ENCODE measurements around the gene PCBD1.

Gene PCBD1

DNA sequence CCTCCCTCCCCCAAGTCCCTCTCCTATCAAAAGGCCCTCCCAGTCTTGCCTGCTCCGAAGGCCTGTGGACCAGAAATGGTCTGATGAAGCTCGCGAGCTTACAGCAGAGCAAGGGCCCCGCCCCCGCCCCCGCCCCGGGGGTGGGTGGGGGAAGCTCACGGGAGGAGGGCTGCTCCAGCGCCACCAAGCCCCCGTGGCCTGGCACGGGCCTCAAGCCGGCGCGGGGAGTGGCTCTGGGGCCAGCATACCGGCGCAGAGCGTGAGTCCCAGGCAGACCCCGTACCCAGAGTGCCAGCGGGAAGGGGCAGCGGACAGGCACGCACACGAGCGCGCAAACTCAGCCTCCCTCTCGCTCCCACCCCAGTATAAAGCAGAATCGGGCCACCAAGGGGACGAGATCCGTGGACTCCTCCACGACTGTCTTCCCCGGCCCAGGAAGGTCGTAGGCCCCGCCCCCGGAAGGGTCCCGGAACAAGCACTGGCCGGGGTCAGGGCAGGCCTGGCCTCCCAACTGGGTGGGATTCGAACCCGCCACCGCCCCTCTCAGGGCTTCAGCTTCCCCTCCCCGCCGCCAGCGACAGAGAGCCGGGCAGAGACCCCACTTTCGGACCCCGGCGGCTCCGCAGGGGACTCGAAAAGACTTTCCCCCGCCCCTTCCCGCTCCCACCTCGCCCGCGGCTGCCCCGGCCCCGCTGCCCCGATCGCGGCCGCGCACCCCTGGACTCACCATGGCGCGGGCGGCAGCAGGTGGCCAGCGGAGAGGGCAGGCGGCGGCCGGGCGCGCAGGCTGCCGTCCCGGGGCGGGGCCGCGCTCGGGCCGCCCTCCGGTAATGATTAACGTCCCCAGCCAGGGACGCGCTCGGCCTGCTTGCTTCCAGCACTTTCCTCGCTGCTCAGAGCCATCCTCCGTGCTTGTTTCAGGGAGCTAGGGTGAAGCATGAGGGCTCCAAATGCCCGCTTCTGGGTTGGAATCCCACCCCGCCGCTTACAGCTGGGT, at the start of gene PCBD1:
Gene PCBD1 (minus strand): TSS at position 762 of the 997 bp plus-strand sequence. CDS start 32 bp downstream, at position 730.
- H3K4me3 ChIP-seq (ENCODE audit: low read length) = peak within 1 kb of the TSS; percentile 89
- no peaks in the 10 kb centered on the region for H3K27me3 ChIP-seq (ENCODE audit: control insufficient read depth, insufficient read depth, low read length)
- H3K27ac ChIP-seq (ENCODE audit: low read depth, low read length) = peak within 1 kb of the TSS; percentile 90
- no peaks in the 10 kb centered on the region for H3K4me1 ChIP-seq (ENCODE audit: control insufficient read depth, insufficient read depth, low read length)
- peaks cover 3% of the 10 kb centered on the region for H3K36me3 ChIP-seq (ENCODE audit: control insufficient read depth, insufficient read depth, low read length)
- H3K9ac ChIP-seq (ENCODE audit: low read length) = peak within 1 kb of the TSS; percentile 81

GRCh38 chr10:70937661-70938060, 49.3 kb upstream of the PCBD1 start:
- Histone ChIP-seq H3K27ac (ENCODE audit: low read depth, low read length) (no peak overlapping the region), H3K4me3 (ENCODE audit: low read length) (no peak overlapping the region), H3K9ac (ENCODE audit: low read length) (no peak overlapping the region), H3K27me3 (ENCODE audit: control insufficient read depth, insufficient read depth, low read length) (peaks cover 6% of the 10 kb centered on the region), H3K36me3 (ENCODE audit: control insufficient read depth, insufficient read depth, low read length) (no peaks in the 10 kb centered on the region), H3K4me1 (ENCODE audit: control insufficient read depth, insufficient read depth, low read length) (peaks cover 3% of the 10 kb centered on the region)

DNA sequence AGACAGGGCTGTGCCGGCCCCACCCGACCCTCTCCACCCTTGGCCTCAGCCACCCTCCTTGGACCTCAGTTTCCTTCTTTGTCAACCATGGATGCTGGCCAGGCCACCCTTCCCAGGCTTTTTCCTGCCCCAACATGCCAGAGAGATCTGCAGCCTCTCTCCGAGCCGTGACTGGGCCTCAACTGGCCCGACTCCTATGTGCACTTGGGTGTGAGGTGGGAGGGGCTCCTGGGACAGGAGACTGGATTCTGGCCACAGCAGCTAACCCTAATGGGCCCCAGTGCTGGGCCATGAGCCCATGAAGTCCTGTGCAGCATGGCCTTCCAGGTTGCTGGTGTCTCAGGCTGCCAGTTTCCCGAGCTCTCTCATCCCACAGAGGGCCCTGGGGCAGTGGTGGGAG, 47.7 kb upstream of the PCBD1 start:
- no peaks in the 10 kb centered on the region for H3K36me3 ChIP-seq (ENCODE audit: control insufficient read depth, insufficient read depth, low read length)
- H3K9ac ChIP-seq (ENCODE audit: low read length) = no peak overlapping the region
- no peak overlapping the region for H3K27ac ChIP-seq (ENCODE audit: low read depth, low read length)
- H3K4me3 ChIP-seq (ENCODE audit: low read length) = no peak overlapping the region
- peaks cover 14% of the 10 kb centered on the region for H3K4me1 ChIP-seq (ENCODE audit: control insufficient read depth, insufficient read depth, low read length)
- H3K27me3 ChIP-seq (ENCODE audit: control insufficient read depth, insufficient read depth, low read length) = peaks cover 6% of the 10 kb centered on the region

GRCh38 chr10:70935631-70936030, 47.3 kb upstream of the PCBD1 start:
- Histone ChIP-seq H3K27me3 (ENCODE audit: control insufficient read depth, insufficient read depth, low read length) (peaks cover 6% of the 10 kb centered on the region), H3K9ac (ENCODE audit: low read length) (no peak overlapping the region), H3K4me1 (ENCODE audit: control insufficient read depth, insufficient read depth, low read length) (peaks cover 15% of the 10 kb centered on the region), H3K4me3 (ENCODE audit: low read length) (no peak overlapping the region), H3K27ac (ENCODE audit: low read depth, low read length) (no peak overlapping the region), H3K36me3 (ENCODE audit: control insufficient read depth, insufficient read depth, low read length) (no peaks in the 10 kb centered on the region)

- no peak overlapping the region for H3K4me3 ChIP-seq (ENCODE audit: low read length)
- H3K36me3 ChIP-seq (ENCODE audit: control insufficient read depth, insufficient read depth, low read length) = no peaks in the 10 kb centered on the region
- H3K27me3 ChIP-seq (ENCODE audit: control insufficient read depth, insufficient read depth, low read length) = peaks cover 6% of the 10 kb centered on the region
- no peak overlapping the region for H3K27ac ChIP-seq (ENCODE audit: low read depth, low read length)
- peaks cover 16% of the 10 kb centered on the region for H3K4me1 ChIP-seq (ENCODE audit: control insufficient read depth, insufficient read depth, low read length)
- no peak overlapping the region for H3K9ac ChIP-seq (ENCODE audit: low read length)
These were observed 46.8 kb upstream of the PCBD1 start for GRCh38 chr10:70935125-70935625.

DNA sequence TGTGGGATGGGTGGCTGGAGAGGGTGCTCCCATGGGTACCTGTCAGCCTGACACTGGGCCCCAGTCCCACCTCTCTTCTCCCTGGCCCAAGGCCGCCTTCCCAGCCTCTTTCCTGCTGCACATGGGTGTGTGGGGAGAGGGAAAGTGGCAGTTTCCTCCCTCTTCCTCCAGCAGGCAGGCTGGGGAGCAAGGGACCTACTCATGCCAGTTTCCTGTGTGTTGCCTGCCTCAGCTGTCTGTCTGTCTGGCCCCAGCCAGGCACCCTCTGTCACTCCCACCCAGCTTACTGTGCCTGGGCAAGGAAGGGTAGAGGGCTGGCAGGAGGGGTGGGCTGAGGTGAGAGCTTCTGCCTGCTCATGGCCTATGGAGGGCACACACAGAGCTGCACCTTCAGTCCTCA, 46.3 kb upstream of the PCBD1 start:
- Histone ChIP-seq H3K27ac (ENCODE audit: low read depth, low read length) (no peak overlapping the region), H3K36me3 (ENCODE audit: control insufficient read depth, insufficient read depth, low read length) (no peaks in the 10 kb centered on the region), H3K27me3 (ENCODE audit: control insufficient read depth, insufficient read depth, low read length) (peaks cover 6% of the 10 kb centered on the region), H3K4me1 (ENCODE audit: control insufficient read depth, insufficient read depth, low read length) (peaks cover 19% of the 10 kb centered on the region), H3K4me3 (ENCODE audit: low read length) (no peak overlapping the region), H3K9ac (ENCODE audit: low read length) (no peak overlapping the region)

- Histone ChIP-seq H3K36me3 (ENCODE audit: control insufficient read depth, insufficient read depth, low read length) (no peaks in the 10 kb centered on the region), H3K4me1 (ENCODE audit: control insufficient read depth, insufficient read depth, low read length) (peaks cover 19% of the 10 kb centered on the region), H3K27ac (ENCODE audit: low read depth, low read length) (no peak overlapping the region), H3K4me3 (ENCODE audit: low read length) (no peak overlapping the region), H3K27me3 (ENCODE audit: control insufficient read depth, insufficient read depth, low read length) (peaks cover 6% of the 10 kb centered on the region), H3K9ac (ENCODE audit: low read length) (no peak overlapping the region)
These were observed 44.2 kb upstream of the PCBD1 start for GRCh38 chr10:70932392-70933196.

- Histone ChIP-seq H3K27me3 (ENCODE audit: control insufficient read depth, insufficient read depth, low read length) (peaks cover 6% of the 10 kb centered on the region), H3K4me1 (ENCODE audit: control insufficient read depth, insufficient read depth, low read length) (peaks cover 19% of the 10 kb centered on the region), H3K4me3 (ENCODE audit: low read length) (no peak overlapping the region), H3K9ac (ENCODE audit: low read length) (no peak overlapping the region), H3K36me3 (ENCODE audit: control insufficient read depth, insufficient read depth, low read length) (no peaks in the 10 kb centered on the region), H3K27ac (ENCODE audit: low read depth, low read length) (no peak overlapping the region)
These were observed 42.9 kb upstream of the PCBD1 start for GRCh38 chr10:70931168-70931815.

DNA sequence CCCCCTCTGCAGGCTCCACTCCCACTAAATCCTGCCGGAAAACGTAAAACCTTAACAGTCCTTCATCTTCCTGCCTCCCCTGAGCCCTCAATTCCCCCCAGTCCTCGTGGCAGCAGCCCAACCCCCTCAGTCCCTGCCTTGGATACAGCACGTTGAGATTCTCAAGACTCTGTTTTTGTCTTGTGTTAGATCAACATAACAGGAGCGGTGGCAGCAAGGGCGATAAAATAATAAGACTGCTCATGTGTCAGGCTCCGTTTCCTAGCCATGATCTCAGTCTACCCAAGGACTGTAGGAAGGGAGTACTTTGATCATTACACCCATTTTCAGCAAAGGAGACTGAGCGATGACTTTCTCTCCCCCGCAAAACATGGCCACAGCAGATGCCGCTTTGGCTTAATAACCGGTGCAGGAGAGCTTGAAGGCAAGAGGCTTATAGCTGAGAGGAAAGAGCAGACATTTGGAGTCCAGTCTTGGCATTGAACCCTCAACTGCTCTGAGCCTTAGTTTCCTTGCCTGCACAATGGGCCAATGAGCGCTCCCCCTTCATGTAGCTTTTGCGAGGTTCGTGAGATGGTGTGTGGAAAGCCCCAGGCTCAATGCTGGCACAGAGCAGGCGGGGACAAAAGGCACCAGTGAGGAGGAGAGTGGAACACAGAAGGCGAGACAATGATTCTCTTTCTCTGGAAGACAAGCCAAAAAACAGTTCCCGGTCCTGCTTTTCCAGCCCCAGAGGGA, 42.1 kb upstream of the PCBD1 start:
- H3K4me3 ChIP-seq (ENCODE audit: low read length) = no peak overlapping the region
- peaks cover 6% of the 10 kb centered on the region for H3K27me3 ChIP-seq (ENCODE audit: control insufficient read depth, insufficient read depth, low read length)
- no peak overlapping the region for H3K27ac ChIP-seq (ENCODE audit: low read depth, low read length)
- no peaks in the 10 kb centered on the region for H3K36me3 ChIP-seq (ENCODE audit: control insufficient read depth, insufficient read depth, low read length)
- peaks cover 19% of the 10 kb centered on the region for H3K4me1 ChIP-seq (ENCODE audit: control insufficient read depth, insufficient read depth, low read length)
- H3K9ac ChIP-seq (ENCODE audit: low read length) = no peak overlapping the region

- peaks cover 19% of the 10 kb centered on the region for H3K4me1 ChIP-seq (ENCODE audit: control insufficient read depth, insufficient read depth, low read length)
- H3K27me3 ChIP-seq (ENCODE audit: control insufficient read depth, insufficient read depth, low read length) = peaks cover under 1% of the 10 kb centered on the region
- H3K4me3 ChIP-seq (ENCODE audit: low read length) = no peak overlapping the region
- no peak overlapping the region for H3K27ac ChIP-seq (ENCODE audit: low read depth, low read length)
- H3K9ac ChIP-seq (ENCODE audit: low read length) = no peak overlapping the region
- no peaks in the 10 kb centered on the region for H3K36me3 ChIP-seq (ENCODE audit: control insufficient read depth, insufficient read depth, low read length)
These were observed 39.8 kb upstream of the PCBD1 start for GRCh38 chr10:70928140-70928539.

DNA sequence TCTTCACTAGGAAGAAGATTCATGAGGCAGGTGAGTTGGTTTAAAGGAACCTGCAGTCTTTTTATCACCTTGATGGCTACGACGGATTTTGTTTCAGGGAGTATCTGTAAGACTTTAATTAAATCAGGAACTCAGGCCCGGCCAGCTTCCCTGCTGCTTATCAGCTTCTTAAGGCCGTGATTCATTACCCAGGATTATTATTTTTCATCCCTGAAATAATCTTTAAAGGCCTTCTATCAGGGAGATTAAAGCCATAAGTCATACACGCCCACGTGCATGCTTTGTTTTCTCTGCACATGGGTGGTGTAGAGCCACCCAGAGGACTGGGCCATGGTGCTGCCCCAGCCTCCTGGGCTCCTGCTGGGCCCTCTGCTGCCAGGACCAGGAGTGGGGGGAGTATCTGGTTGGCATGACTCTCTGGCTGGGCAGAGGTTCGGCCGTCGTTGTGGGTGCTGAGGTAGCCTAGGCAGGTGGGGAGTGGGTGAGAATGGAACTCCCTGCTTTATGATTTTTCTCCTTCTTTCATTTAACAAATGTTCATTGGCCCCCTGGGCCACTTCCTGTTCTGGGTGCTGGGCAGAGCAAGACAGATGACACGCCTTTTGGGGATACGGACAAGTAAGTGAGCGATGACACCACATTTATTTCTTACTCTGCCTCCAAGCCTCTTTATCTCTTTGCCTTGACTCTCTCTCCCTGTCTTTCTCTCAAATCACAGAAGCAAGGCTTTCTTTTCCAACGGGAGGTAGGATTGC, 39.0 kb upstream of the PCBD1 start:
- H3K27me3 ChIP-seq (ENCODE audit: control insufficient read depth, insufficient read depth, low read length) = no peaks in the 10 kb centered on the region
- H3K27ac ChIP-seq (ENCODE audit: low read depth, low read length) = no peak overlapping the region
- no peak overlapping the region for H3K4me3 ChIP-seq (ENCODE audit: low read length)
- H3K36me3 ChIP-seq (ENCODE audit: control insufficient read depth, insufficient read depth, low read length) = no peaks in the 10 kb centered on the region
- peaks cover 16% of the 10 kb centered on the region for H3K4me1 ChIP-seq (ENCODE audit: control insufficient read depth, insufficient read depth, low read length)
- no peak overlapping the region for H3K9ac ChIP-seq (ENCODE audit: low read length)
